Measurements from ENCODE around the gene SSBP2. TPM values are rescaled to one million over a fixed set of nuclear protein-coding genes. Genes with fewer than 3 reads are reported as not detected.

The SSBP2 gene
- total and polyA plus RNA-seq, 4 donors: 36.2 to 92.0 (median 67.3) TPM

- Histone ChIP-seq H3K4me1 (ENCODE audit: control insufficient read depth in 1 of 2, insufficient read depth in 2 of 2, low read length in 2 of 2) (peaks cover 4 to 16% of the 10 kb centered on the region in 2 donors), H3K36me3 (ENCODE audit: control insufficient read depth in 1 of 2, insufficient read depth in 2 of 2, low read length in 1 of 2) (no peaks in the 10 kb centered on the region), H3K27me3 (ENCODE audit: control insufficient read depth in 1 of 2, insufficient read depth in 2 of 2, low read length in 1 of 2) (no peaks in the 10 kb centered on the region), H3K27ac (ENCODE audit: low read depth in 1 of 2, low read length in 2 of 2) (peak overlapping the region; percentile 71 to 94), H3K9me3 (ENCODE audit: control insufficient read depth, low read length) (no peaks in the 10 kb centered on the region), H3K4me3 (ENCODE audit: low read length in 2 of 2) (no peak overlapping the region)
- intact Hi-C loops (cut with DNase I): loop anchor here in 1 of 2 donors (1.0 kb wide), 1 partner anchor 18 kb away; no protein-coding TSS in a partner anchor
- 40% methylated on average over 7 of the region's 7 CpGs for WGBS, 2 donors
- ATAC-seq (ENCODE audit: low FRiP score) (peak; percentile 64), DNase-seq (no peak)
Measured at GRCh38 chr5:81773574-81773973, 22.7 kb upstream of the SSBP2 start.

- Histone ChIP-seq H3K4me3 (ENCODE audit: low read length in 2 of 2) (no peak overlapping the region), H3K4me1 (ENCODE audit: control insufficient read depth in 1 of 2, insufficient read depth in 2 of 2, low read length in 2 of 2) (peaks cover 4 to 13% of the 10 kb centered on the region in 2 donors), H3K27ac (ENCODE audit: low read depth in 1 of 2, low read length in 2 of 2) (peak overlapping the region; percentile 49 to 94), H3K27me3 (ENCODE audit: control insufficient read depth in 1 of 2, insufficient read depth in 2 of 2, low read length in 1 of 2) (no peaks in the 10 kb centered on the region), H3K9me3 (ENCODE audit: control insufficient read depth, low read length) (no peaks in the 10 kb centered on the region), H3K36me3 (ENCODE audit: control insufficient read depth in 1 of 2, insufficient read depth in 2 of 2, low read length in 1 of 2) (no peaks in the 10 kb centered on the region)
- ATAC-seq (ENCODE audit: low FRiP score) (peak; percentile 30), DNase-seq (no peak)
- intact Hi-C loops (cut with DNase I): loop anchor here in 1 of 2 donors (1.0 kb wide), 1 partner anchor 18 kb away; no protein-coding TSS in a partner anchor
- 95 to 96% methylated on average over 3 of the region's 3 CpGs for WGBS, 2 donors
Measured at GRCh38 chr5:81773161-81773560, 22.3 kb upstream of the SSBP2 start.

DNA sequence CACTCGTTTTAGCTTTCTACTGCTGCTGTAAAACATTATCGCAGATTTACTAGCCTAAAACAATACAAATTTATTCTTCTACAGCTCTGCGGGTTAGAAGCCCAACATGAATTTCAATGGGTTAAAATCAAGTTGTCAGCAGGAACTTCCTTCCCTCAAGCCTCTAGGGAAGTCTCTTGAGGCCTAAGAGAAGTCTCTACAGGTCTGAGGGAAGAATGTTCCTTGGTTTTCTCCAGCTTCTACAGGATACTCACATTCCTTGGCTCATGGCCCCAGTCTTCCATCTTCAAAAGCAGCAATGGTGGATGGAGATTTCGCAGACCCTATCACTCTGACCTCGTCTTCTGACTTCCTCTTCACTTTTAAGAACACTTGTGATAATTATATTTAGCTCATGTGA lies 21.6 kb upstream of the SSBP2 start:
- DNase-seq (no peak), ATAC-seq (ENCODE audit: low FRiP score) (no peak)
- H3K27ac ChIP-seq (ENCODE audit: low read depth in 1 of 2, low read length in 2 of 2): peak overlapping the region; percentile 48 to 94
- no peaks in the 10 kb centered on the region for H3K36me3 ChIP-seq (ENCODE audit: control insufficient read depth in 1 of 2, insufficient read depth in 2 of 2, low read length in 1 of 2)
- H3K9me3 ChIP-seq (ENCODE audit: control insufficient read depth, low read length): no peaks in the 10 kb centered on the region
- intact Hi-C loops (cut with DNase I): no loop called here
- no peaks in the 10 kb centered on the region for H3K27me3 ChIP-seq (ENCODE audit: control insufficient read depth in 1 of 2, insufficient read depth in 2 of 2, low read length in 1 of 2)
- H3K4me1 ChIP-seq (ENCODE audit: control insufficient read depth in 1 of 2, insufficient read depth in 2 of 2, low read length in 2 of 2): peaks cover 4 to 13% of the 10 kb centered on the region in 2 donors
- no peak overlapping the region for H3K4me3 ChIP-seq (ENCODE audit: low read length in 2 of 2)
- WGBS, 2 donors: 81 to 86% methylated on average over 5 of the region's 5 CpGs

DNA sequence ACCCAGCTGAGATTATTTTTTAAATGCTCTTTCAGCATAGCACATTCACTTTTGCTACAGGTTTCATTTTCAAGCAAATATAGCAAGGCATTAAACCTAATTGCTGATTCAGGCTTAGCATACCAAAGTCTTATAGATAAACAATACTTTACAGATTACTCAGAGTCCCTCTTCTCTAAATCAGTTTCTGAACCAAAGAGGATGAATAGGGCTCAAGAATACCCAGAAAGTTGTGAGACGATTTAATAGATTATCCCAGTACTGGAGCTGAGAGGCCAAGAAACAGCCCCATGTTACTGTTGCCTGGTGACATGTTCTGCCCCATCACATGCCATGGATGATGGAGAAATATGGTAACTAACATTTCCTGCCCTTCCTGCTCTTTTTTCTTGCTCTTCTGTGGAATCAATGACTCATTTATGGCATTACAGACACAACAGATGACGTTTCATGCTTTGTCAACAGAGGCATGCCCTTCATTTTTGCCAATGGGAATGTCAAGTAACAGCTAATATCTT lies 18.1 kb upstream of the SSBP2 start:
- no peak for ATAC-seq (ENCODE audit: low FRiP score)
- WGBS, 2 donors: 24 to 35% methylated on average over 2 of the region's 2 CpGs

DNA sequence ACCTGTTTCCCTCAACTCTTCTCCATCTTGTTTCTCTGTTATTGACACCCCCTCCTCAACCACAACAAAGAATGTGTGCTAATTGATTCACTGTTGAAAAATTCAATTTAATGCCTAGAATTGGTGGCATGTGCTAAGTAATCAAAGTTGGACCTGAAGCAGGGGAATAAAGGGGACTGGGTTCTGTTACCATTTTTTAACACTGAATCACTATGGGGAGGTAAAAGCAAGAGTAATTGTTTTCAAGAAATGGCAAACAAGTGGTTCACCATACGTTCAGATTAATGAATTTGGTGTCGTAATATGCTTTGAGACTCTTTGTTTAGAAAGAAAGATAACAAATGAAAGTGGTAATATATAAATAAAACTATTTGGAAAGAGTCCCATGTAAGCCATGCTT lies 17.0 kb upstream of the SSBP2 start:
- no peak overlapping the region for H3K4me3 ChIP-seq (ENCODE audit: low read length in 2 of 2)
- ATAC-seq (ENCODE audit: low FRiP score): no peak
- H3K36me3 ChIP-seq (ENCODE audit: control insufficient read depth in 1 of 2, insufficient read depth in 2 of 2, low read length in 1 of 2): no peaks in the 10 kb centered on the region
- H3K27ac ChIP-seq (ENCODE audit: low read depth in 1 of 2, low read length in 2 of 2): no peak overlapping the region
- no peaks in the 10 kb centered on the region for H3K9me3 ChIP-seq (ENCODE audit: control insufficient read depth, low read length)
- intact Hi-C loops (cut with DNase I): no loop called here
- DNase-seq: no peak
- H3K4me1 ChIP-seq (ENCODE audit: control insufficient read depth in 1 of 2, insufficient read depth in 2 of 2, low read length in 2 of 2): peaks cover 0 to 2% of the 10 kb centered on the region in 2 donors
- no peaks in the 10 kb centered on the region for H3K27me3 ChIP-seq (ENCODE audit: control insufficient read depth in 1 of 2, insufficient read depth in 2 of 2, low read length in 1 of 2)
- 91% methylated on average over 2 of the region's 2 CpGs for WGBS, 2 donors

More for the DNA sequence above, 18.1 kb upstream of the SSBP2 start:
- Histone ChIP-seq H3K4me3 (ENCODE audit: low read length in 2 of 2) (no peak overlapping the region), H3K27me3 (ENCODE audit: control insufficient read depth in 1 of 2, insufficient read depth in 2 of 2, low read length in 1 of 2) (no peaks in the 10 kb centered on the region), H3K9me3 (ENCODE audit: control insufficient read depth, low read length) (no peaks in the 10 kb centered on the region), H3K4me1 (ENCODE audit: control insufficient read depth in 1 of 2, insufficient read depth in 2 of 2, low read length in 2 of 2) (peaks cover under 1 to 2% of the 10 kb centered on the region in 2 donors), H3K27ac (ENCODE audit: low read depth in 1 of 2, low read length in 2 of 2) (peak overlapping the region in 1 of 2 donors; percentile 40), H3K36me3 (ENCODE audit: control insufficient read depth in 1 of 2, insufficient read depth in 2 of 2, low read length in 1 of 2) (no peaks in the 10 kb centered on the region)
- intact Hi-C loops (cut with DNase I): no loop called here
- DNase-seq: no peak

DNA sequence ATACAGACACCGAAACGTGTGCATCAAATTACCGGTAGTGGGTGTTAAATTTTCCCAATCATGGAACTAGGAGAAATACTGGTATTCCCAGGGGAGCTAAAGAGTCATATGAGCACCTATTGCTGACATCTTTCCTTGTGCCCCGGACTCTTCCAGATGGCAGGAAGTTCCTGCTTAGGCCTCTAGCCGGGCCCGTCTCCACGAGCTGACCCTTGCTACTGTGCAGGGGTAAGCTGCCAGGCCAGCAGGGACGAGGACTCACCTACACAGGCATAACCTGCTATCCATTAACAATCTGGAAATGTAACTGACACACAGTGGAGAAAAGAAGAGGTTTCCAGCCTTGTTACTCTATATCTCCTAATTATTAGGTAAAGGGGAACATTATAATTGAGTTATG lies 16.2 kb upstream of the SSBP2 start:
- ATAC-seq (ENCODE audit: low FRiP score): no peak
- intact Hi-C loops (cut with DNase I): no loop called here

DNA sequence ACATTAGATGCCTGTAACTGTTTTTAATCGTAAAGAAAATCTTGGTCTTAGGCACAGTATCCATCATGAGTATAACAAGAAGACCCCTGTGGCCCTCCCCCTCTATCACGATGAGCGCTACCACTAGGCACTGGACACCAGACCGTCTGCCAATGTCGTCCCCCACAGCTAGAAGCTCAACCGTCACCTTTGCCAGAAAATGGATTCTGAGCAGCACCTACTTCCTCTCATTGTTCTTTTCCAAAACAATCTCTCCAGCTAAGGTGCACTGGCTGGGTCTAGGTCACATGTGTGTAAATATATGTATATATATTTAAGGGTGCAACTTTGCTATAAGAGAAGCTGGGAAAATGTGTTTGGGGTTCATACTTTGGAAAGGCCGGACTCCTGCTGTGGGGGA lies 15.7 kb upstream of the SSBP2 start:
- Histone ChIP-seq H3K4me3 (ENCODE audit: low read length in 2 of 2) (no peak overlapping the region), H3K9me3 (ENCODE audit: control insufficient read depth, low read length) (no peaks in the 10 kb centered on the region), H3K27me3 (ENCODE audit: control insufficient read depth in 1 of 2, insufficient read depth in 2 of 2, low read length in 1 of 2) (no peaks in the 10 kb centered on the region), H3K4me1 (ENCODE audit: control insufficient read depth in 1 of 2, insufficient read depth in 2 of 2, low read length in 2 of 2) (peaks cover 0 to 2% of the 10 kb centered on the region in 2 donors), H3K36me3 (ENCODE audit: control insufficient read depth in 1 of 2, insufficient read depth in 2 of 2, low read length in 1 of 2) (no peaks in the 10 kb centered on the region), H3K27ac (ENCODE audit: low read depth in 1 of 2, low read length in 2 of 2) (no peak overlapping the region)
- WGBS, 2 donors: 96 to 97% methylated on average over 7 of the region's 7 CpGs
- DNase-seq: no peak
- intact Hi-C loops (cut with DNase I): no loop called here
- ATAC-seq (ENCODE audit: low FRiP score): no peak

More for the DNA sequence above, 16.2 kb upstream of the SSBP2 start:
- DNase-seq: no peak
- WGBS, 2 donors: 90% methylated on average over 8 of the region's 8 CpGs
- no peaks in the 10 kb centered on the region for H3K27me3 ChIP-seq (ENCODE audit: control insufficient read depth in 1 of 2, insufficient read depth in 2 of 2, low read length in 1 of 2)
- H3K9me3 ChIP-seq (ENCODE audit: control insufficient read depth, low read length): no peaks in the 10 kb centered on the region
- H3K36me3 ChIP-seq (ENCODE audit: control insufficient read depth in 1 of 2, insufficient read depth in 2 of 2, low read length in 1 of 2): no peaks in the 10 kb centered on the region
- H3K4me3 ChIP-seq (ENCODE audit: low read length in 2 of 2): no peak overlapping the region
- peaks cover 0 to 2% of the 10 kb centered on the region in 2 donors for H3K4me1 ChIP-seq (ENCODE audit: control insufficient read depth in 1 of 2, insufficient read depth in 2 of 2, low read length in 2 of 2)
- no peak overlapping the region for H3K27ac ChIP-seq (ENCODE audit: low read depth in 1 of 2, low read length in 2 of 2)

DNA sequence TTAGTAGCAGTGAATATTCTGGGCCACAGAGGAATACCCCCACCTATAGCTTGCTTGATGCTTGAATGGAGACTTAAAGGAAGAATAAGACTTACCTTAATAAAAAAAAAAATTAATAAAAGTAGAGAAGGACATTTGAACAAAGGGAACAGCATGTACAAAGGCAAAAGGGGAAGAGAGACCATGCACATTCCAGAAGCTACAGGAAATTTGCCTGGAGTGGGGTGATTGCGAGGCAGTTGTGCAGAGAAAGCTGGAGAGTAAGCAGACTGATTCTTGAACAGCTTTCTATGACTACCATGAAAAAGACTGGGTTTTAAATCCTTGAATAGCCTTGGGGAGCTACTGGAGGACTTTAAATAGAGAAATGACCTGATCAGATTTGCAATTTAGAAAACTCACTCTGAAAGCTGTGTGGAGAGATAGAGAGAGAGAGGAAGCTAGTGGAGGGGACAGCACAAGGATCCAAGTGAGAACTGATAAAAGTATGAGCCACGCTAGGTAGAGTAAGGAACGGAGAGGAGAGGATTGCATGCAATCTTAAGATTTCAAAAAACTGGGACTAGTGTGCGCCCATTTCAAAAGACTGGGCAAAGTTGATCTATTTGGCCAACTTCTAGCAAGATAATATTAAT lies 12.5 kb upstream of the SSBP2 start:
- H3K27me3 ChIP-seq (ENCODE audit: control insufficient read depth in 1 of 2, insufficient read depth in 2 of 2, low read length in 1 of 2): no peaks in the 10 kb centered on the region
- no peaks in the 10 kb centered on the region for H3K4me1 ChIP-seq (ENCODE audit: control insufficient read depth in 1 of 2, insufficient read depth in 2 of 2, low read length in 2 of 2)
- ATAC-seq (ENCODE audit: low FRiP score): no peak
- DNase-seq: no peak
- WGBS, 2 donors: 93 to 95% methylated on average over 4 of the region's 4 CpGs
- no peak overlapping the region for H3K27ac ChIP-seq (ENCODE audit: low read depth in 1 of 2, low read length in 2 of 2)
- no peak overlapping the region for H3K4me3 ChIP-seq (ENCODE audit: low read length in 2 of 2)
- H3K36me3 ChIP-seq (ENCODE audit: control insufficient read depth in 1 of 2, insufficient read depth in 2 of 2, low read length in 1 of 2): no peaks in the 10 kb centered on the region
- no peaks in the 10 kb centered on the region for H3K9me3 ChIP-seq (ENCODE audit: control insufficient read depth, low read length)
- intact Hi-C loops (cut with DNase I): no loop called here

- intact Hi-C loops (cut with DNase I): no loop called here
- Histone ChIP-seq H3K36me3 (ENCODE audit: control insufficient read depth in 1 of 2, insufficient read depth in 2 of 2, low read length in 1 of 2) (no peaks in the 10 kb centered on the region), H3K4me3 (ENCODE audit: low read length in 2 of 2) (no peak overlapping the region), H3K27ac (ENCODE audit: low read depth in 1 of 2, low read length in 2 of 2) (no peak overlapping the region), H3K4me1 (ENCODE audit: control insufficient read depth in 1 of 2, insufficient read depth in 2 of 2, low read length in 2 of 2) (no peaks in the 10 kb centered on the region), H3K9me3 (ENCODE audit: control insufficient read depth, low read length) (no peaks in the 10 kb centered on the region), H3K27me3 (ENCODE audit: control insufficient read depth in 1 of 2, insufficient read depth in 2 of 2, low read length in 1 of 2) (no peaks in the 10 kb centered on the region)
- DNase-seq (no peak), ATAC-seq (ENCODE audit: low FRiP score) (no peak)
- WGBS, 2 donors: 83 to 89% methylated on average over 4 of the region's 4 CpGs
Measured at GRCh38 chr5:81762853-81763252, 12.0 kb upstream of the SSBP2 start.
